Daoy (cell line): Measurements from ENCODE around the gene HDLBP. TPM values are rescaled to one million over a fixed set of nuclear protein-coding genes. Genes with fewer than 3 reads are reported as not detected.
"Not testable (repeated sequence)": the region's sequence is repeated elsewhere in the genome, so short reads cannot be mapped to it uniquely, and the experiment has no call there.

Experiments used
- DNase-seq: peaks from one replicate; pipeline ENCODE4 v3.0.0-alpha.2; 2015; ENCODE audit warnings: low read depth
- total RNA-seq: library from RNA; depleted of rRNA; stranded (reverse); fragments of >200 nt; shearing (Covaris generic); gene quantifications from 2 replicates; pipeline ENCODE4 v1.2.3, GENCODE V29; 2014

HDLBP gene
- total RNA-seq, 1 experiment from 2014 or later: 244 TPM

DNA sequence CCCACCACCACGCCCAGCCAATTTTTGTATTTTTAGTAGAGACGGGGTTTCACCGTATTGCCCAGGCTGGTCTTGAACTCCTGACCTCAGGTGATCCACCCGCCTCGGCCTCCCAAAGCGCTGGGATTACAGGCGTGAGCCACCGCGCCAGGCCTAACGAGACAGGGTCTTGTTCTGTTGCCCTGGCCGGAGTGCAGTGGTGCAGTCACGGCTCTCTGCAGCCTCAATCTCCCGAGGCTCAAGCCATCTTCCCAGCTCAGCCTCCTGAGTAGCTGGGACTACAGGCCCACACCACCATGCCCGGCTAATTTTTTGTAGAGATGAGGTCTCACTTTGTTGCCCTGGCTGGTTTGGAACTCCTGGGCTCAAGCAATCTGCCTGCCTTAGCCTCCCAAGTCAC lies 118.2 kb downstream of the HDLBP start:
- not testable (repeated sequence) for DNase-seq

DNA sequence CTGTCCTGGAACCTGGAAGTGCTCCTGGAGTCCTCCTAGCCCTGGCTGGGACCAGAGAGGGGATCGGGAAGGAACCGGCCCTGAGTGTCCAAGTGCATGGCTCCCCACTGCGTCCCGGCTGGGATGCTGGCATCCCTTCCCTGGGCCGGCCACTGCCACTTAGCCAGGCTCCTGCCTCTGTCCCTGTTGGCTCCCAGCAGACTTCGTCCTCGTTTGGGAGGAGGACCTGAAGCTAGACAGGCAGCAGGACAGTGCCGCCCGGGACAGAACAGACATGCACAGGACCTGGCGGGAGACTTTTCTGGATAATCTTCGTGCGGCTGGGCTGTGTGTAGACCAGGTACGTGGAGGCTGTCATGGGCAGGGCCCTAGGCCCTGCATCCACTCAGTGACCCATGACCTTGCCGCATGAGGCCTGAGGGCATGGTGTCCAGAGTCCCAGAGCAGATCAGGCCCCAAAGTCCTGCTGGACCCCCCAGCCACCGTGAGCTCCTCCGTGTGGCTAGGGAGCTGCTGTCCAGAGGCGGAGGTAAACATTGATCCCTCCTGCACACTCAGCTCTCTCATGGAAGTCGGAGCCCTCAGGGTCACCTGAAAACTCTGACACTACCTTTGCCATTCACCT lies 119.9 kb downstream of the HDLBP start:
- DNase-seq: no peak

DNA sequence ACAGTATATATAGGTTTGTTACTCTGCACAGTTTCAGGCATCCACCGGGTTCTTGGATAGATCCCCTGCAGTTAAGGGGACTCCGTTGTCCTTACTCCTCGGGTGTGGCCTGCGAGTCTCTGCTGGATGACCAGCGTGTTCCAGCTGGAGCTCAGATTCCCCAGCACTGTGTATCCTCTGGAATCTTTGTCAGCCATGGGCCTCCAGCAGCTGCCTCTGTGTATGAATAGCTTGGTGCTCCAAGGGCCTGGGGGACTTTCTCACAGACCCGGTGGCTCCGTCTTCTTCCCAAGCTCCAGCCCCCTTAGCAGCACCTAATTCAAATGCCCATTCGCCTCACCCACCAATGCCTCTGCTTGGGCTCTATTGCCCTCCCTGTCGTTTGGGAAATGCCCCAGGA lies 120.7 kb downstream of the HDLBP start:
- DNase-seq: no peak

DNA sequence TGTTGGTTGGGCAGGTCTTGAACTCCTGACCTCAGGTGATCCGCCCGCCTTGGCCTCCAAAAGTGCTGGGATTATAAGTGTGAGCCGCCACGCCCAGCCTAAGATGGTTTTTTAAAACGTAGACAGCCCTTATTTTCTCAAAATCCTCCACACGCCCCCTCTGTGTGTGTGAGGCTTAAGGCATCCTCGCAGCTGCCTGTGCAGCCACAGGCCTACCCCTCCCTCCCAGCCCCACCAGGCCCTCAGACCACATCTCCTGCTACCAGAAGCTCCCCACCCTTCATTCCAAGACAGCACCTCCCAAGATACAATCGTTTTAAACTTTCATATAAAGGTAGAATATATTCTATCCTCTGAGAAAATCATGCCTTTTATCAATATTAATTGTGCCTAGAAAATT lies 122.2 kb downstream of the HDLBP start:
- DNase-seq: no peak

DNA sequence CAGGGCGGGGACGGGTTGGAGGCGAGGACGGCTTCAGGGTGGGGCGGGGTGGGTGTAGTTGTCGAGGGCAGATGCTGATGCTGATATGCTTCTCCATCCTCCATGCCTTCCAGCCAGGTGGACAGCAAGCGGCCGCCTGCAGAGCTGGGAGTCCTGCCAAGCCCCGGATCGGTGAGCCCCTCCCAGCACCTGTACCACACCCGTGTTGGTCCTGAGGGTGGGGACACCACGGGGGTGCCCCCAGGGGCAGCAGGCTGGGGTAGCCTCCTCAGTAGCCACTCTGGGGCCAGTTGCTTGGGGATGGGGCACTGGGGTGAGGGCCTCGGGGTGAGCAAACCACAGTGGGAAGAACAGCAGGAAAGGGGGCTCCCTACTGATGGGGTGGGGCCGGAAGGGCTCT lies 124.4 kb downstream of the HDLBP start:
- DNase-seq: no peak

DNA sequence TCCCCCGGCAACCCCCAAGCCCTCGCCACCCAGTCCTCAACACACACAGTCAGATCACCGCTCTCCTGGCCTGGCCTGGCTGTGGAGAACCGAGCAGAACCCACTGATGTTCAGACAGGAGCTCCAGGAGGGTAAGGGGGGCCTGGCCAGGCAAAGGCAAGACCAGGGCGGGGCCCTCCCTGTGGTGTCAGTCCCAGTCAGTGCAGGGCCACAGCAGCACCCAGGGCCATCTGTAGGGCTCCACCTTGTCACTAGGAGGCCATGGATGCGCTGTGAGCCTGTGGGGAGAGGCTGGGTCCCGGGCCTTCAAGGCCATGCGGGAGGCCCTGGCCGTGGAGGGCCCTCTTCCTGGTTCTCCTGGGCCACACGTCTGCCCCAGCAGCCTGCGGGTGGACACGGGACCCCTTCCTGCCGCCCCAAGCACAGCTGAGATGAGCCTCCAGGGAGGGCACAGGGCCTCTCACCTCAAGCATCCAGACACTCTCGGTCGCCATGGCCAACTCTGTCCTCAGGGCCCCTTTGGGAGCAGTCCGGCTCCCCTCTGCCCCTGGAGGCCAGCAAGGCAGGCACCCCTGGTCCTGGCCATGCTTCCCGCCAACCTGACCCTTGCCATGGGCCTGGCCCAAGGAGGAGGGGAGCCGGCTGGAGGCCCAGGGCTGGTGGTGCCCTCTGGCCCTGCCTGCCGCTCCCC lies 125.0 kb downstream of the HDLBP start:
- DNase-seq: no peak

DNA sequence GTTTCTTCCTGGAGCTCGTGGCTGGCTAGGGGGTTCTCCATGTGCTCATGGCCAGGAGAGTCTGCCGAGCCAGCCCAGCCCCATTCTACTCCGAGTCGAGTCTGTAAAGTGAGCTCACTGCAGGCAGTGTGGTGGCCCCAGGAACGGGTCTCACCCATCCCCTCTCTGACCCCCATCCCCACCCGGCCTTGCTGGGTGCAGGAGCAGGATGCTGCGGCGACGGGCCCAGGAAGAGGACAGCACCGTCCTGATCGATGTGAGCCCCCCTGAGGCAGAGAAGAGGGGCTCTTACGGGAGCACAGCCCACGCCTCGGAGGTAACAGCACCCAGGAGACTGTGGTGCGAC lies 125.6 kb downstream of the HDLBP start:
- no peak for DNase-seq

DNA sequence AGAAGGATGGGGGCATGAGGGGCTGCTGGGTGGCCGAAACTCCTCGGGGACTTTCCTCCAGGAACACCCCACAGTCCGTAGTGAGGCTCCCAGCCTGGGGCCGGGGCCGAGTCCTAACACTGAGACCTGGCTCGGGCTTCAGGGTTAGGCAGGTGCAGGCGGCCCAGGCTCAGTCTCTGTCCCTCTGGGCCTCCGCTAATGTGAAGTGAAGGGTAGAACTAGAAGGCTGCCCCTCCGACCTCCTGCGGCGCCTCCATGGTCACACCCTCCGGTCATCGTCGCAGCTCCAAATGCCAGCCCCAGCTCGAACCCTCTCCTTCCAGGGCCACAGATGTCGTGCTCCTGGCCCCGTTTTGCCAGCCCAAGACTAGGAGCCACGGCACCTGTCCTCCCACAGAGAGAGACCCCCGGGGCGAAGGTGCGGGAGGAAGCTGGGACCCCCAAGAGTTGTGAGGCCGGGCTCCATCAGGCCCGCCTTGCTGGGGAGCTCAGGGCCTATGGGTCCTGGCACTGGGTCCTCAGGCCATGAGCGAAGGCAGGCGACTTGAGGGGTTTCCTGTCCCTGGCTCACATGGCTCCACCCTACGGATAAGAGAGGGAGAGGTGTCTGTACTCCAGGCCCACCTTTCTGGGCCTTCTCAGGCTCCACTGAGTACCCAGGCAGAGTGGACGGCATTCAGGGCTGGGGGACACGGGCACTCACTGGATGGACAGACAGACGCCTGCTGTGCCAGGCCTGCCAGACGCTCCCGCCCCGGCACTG lies 126.2 kb downstream of the HDLBP start:
- no peak for DNase-seq

DNA sequence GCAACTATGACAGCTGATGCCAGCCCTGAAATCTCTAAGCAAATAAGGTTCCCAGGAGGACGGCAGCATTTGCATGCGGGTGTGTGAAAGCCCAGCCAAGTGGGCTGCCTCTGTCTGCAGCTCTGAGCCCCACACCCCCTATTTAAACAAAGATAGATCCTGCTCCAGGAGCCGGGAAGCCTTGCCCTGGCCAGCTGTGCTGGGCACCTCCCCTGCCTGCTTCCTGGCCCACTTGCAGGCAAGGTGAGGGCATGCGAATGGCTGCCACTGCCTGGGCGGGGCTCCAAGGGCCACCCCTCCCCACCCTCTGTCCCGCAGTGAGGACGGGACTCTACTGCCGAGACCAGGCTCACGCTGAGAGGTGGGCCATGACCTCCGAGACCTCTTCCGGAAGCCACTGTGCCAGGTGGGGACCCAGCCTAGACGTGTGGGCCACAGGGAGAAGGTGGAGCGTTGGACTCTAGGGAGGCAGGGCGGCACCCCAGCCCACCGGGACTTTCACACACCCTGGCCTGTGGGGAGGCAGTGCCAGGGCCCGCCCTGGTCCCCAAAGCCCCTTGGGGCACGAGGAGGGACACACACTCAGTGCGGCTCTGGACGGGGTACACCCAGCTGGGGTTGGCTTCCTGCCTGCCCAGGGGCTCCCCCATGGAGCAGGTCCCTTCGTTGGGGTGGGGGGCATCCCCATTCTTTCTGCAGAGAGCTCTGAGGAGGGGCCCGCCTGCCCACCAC lies 126.9 kb downstream of the HDLBP start, which contains the start of gene ANO7:
TSS of gene ANO7 (plus strand) at position 317 of the 732 bp plus-strand sequence. CDS start 1,387 bp downstream, outside the sequence.
- DNase-seq: no peak

DNA sequence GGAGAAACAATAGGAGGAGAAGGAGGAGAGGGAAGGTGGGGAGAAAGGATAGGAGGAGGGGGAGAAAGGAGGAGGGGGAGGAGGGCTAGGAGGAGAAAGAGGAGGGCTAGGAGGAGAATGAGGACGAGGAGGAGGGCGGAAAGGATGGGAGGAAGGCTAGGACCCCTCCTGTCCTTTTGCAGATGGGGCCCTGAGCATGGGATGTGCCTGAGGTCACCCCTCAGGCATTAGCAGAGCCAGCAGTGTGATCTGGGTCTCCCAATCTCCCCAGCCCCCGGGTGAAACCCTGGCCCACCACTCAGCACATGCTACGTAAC lies 127.6 kb downstream of the HDLBP start:
- no peak for DNase-seq

DNA sequence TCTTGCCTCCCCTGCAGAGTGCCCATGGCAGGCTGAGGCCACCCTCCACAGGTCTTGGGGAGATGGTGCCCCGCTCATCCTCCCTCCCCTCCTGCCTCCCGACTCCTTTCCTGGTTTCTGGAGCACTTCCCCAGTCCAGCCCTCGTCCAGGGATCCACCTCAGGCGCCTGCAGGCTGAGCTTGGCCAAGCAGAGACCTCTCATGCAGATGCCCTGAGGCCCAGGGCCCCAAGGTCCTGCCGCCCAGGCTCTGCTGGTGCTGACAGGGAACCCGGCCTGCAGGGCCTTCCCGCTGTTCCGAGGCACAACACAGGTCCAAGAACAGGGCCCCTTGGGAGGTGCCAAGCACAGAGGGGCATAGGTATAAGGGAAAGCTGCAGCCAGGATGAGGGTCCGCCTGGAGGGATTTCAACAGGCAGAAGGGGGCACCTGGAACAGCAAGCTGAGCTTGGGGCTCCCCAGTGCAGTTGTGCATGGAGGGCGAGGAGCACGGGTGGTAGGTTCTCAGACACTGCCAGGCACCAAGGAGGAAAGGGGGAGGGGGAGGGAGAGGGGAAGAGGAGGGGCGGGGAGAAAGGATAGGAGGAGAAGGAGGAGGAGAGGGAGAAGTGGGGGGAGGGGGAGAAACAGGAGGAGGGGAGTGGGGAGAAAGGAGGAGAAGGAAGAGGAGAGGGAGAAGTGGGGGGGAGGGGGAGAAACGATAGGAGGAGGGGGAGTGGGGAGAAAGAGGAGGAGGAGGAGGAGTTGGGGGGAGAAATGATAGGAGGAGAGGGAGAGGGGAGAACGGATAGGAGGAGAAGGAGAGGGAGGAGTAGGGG lies 128.2 kb downstream of the HDLBP start:
- DNase-seq: no peak

DNA sequence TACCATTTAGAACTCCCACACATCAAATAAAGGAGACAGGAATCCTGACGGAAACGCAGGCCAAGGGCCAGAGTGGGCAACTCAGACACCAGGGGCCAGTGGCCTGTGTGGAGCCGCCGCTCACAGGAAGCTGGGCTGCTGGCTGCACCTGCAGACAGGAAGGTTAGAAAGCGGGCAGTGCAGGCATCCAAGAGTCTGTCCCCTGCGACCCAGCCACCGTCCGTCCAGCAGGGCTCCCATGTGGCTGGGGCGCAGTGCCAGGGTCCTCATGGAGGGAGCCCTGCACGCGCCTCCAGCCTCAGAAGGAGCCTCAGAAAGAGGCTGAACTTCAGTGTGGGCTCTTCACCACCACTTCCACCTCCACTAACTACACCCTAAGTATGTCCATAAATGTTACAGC lies 129.5 kb downstream of the HDLBP start:
- no peak for DNase-seq

DNA sequence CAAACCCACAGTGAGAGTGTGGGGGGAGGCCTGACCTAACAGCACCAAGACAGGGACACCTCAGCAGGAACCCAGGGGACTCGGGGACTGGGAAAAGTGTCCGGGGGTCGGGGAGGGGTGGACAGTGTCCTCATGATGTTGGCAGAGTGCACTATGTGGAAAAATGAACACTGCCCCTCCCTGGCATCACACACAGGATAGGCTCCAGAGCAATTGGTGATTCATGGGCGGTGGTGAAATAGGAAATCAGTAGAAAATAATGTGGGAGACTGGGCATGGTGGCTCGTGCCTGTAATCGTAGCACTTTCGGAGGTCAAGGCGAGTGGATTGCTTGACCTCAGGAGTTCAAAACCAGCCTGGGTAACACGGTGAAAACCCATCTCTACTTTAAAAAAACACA lies 130.6 kb downstream of the HDLBP start:
- DNase-seq: no peak

DNA sequence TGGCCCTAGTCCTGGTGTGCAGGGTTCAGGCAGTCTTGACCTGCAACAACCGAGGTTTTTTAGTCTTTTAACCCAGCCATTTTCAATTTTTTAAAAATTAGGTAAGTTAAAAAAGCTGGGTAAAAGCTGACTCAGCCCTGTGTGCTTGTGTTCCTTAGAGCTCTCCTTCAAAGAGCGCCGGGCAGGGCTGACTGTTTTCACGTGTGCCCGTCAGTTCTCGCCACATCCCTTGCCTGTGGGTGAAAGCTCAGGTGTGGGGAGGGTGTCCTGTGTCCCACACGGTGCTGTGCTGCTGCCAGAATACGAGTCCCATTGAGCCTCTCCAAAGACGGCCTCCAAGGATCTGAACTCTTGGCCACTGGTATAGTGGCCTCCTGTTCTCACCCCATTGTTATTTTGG lies 132.3 kb downstream of the HDLBP start:
- DNase-seq: no peak

DNA sequence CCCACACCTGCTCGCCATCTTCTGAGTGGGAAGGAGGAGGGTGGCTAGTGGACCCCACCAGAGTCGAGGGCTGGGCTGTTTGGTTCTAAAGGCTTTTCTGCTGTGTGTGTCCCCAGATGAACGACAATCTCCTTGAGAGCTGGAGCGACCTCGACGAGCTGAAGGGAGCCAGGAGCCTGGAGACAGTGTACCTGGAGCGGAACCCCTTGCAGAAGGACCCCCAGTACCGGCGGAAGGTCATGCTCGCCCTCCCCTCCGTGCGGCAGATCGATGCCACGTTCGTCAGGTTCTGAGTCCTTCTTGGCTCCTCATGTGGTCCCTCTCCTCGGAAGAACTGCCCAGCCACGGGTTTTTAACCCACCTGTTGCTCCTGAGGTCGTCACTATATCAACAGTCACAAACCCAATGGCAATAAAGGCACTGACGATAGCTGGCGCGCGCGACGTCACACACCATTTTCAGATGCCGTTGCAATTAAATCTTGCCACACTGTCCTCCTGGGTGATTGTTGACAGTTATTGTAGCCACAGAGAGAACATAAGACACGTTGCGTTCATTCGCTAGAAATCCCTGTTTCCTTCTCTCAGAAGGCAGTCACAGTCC lies 132.8 kb downstream of the HDLBP start:
- DNase-seq: no peak

DNA sequence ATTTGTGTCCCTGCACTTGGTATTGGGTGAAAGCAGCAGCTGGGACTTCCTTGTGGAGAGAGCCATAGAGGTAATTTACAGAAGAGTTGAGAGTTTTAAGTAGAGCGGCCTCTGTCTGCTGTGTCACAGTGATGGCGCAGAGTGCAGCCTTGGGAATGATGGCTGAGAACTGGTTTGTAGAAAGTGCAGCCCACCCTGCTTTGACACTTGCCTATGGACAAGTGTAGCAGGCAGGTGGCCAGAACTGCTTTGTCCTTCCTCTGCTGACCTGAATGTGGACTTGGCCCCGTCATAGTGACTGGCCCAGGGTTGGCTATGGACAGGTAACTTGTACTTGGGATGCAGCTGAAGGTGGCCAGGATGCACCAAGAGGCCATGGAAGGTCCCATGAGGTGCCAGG lies 133.3 kb downstream of the HDLBP start:
- DNase-seq: no peak

DNA sequence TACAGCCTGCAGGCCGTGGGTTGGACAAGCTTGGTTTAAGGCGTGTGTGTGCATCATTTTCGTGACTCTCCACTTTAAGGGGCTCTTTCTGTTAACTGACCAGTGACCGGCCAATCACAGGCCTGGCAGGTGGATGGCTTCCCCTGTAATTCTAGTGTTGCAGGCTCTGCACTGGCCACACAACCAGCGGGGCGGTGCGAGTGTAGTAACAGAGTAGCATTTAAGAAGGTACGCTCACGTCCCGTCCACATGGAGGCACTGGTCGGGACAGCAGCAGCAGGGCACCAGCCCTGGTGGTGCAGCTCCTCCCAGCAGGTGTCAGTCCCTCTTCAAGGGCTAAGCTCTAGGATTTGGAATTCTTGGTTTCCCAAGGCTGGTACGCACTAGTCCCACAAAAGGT lies 135.0 kb downstream of the HDLBP start:
- DNase-seq: no peak

DNA sequence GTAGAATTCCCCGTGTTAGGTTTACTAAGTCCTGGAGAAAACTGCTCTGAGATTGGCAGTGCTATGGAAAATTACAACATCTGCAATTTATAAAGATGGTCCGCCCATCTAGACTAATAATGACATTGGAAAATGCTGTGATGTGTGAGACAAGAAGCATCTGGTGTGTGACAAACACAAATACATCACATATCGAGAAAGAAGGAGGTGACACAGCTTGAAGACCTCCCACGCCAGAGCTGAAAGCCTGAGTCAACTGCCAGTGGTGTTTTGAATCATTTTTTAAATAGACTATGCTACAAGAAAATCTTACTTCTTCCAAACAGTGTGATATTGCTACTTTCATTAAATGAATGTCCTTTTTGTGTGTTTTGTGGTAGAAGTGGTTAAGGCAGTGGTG lies 135.6 kb downstream of the HDLBP start:
- no peak for DNase-seq

DNA sequence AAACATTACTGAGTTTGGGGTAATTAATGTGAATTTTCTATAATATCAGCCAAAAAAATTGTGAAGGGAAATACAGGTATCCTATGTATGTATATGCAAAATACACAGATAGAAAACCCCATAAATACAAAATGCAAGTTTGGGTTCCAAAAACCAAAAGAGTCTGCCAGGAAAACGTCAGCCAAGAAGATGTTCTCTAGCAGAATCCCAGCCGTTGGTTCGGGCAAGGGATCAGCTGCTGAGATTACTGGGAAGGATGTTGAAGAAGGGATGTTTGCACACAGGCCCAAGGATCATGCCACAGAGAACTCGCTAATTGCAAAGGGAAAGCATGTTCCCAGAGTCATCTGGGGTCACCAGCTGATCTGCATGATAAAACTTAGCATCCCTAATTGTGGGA lies 136.5 kb downstream of the HDLBP start:
- DNase-seq: no peak

DNA sequence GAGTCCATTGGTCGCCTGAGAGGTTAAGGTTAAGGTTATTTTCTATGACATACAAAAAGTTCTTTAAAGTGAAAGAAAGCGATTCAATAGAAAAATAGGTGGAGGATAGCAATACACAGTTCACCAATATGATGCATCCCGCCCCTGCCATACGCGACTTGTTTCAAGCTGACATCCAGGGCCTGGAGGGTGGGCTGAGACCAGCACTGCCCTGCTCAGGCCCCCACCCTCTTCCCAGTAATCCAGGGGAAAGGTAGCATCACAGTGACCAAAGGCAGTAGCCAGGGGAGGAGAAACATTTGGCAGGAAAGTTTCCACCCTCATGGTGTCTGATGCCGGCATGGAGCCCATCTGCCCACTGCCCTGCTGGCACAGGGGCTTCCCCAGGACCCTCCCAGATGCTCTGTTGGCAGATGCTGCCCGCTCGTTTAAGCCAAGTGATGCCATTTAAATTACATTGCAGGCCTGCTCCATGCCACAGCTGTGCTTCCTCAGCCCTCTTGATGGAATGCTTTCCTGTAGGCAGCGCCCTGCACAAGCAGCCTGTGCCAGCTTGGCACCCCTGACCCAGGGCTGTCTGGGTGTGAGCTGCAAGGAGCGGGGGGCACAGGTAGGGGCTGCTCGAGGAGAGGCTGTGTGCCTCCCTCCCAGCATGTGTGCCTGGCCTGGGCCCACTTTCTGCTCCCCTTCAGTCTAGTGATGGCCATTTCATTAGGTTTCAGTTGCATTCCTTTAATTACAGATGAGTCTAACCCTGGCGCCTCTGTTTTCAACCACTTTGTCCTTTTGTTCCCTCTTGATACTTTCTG lies 137.7 kb downstream of the HDLBP start:
- DNase-seq: no peak
